Osteocyte (in vitro differentiated cells): Measurements from ENCODE around the gene HOOK1. TPM values are rescaled to one million over a fixed set of nuclear protein-coding genes. Genes with fewer than 3 reads are reported as not detected.
"Not testable (repeated sequence)": the region's sequence is repeated elsewhere in the genome, so short reads cannot be mapped to it uniquely, and the experiment has no call there.

Source experiments
- DNase-seq: peaks from one replicate; pipeline ENCODE4 v3.0.0; 2021; ENCODE audit warnings: mixed read lengths; ENCODE audit not compliant: unreplicated experiment; ENCODE audit errors: extremely low spot score
- H3K27ac Mint-ChIP-seq: one replicate; pipeline ENCODE4 v1.8.0; 2021; ENCODE audit warnings: mild to moderate bottlenecking, mixed read lengths; ENCODE audit not compliant: unreplicated experiment
- H3K27me3 Mint-ChIP-seq: one replicate; pipeline ENCODE4 v1.8.0; 2021; ENCODE audit warnings: mixed read lengths; ENCODE audit not compliant: unreplicated experiment
- H3K36me3 Mint-ChIP-seq: one replicate; pipeline ENCODE4 v1.8.0; 2021; ENCODE audit warnings: mixed read lengths; ENCODE audit not compliant: unreplicated experiment
- H3K4me1 Mint-ChIP-seq: one replicate; pipeline ENCODE4 v1.8.0; 2021; ENCODE audit warnings: mixed read lengths; ENCODE audit not compliant: unreplicated experiment
- H3K4me3 Mint-ChIP-seq: one replicate; pipeline ENCODE4 v1.8.0; 2021; ENCODE audit warnings: mild to moderate bottlenecking, moderate library complexity, mixed read lengths; ENCODE audit not compliant: unreplicated experiment
- H3K9me3 Mint-ChIP-seq: one replicate; pipeline ENCODE4 v1.8.0; 2021; ENCODE audit warnings: mixed read lengths; ENCODE audit not compliant: unreplicated experiment
- total RNA-seq: library from RNA; stranded (reverse); gene quantifications from 2 replicates; pipeline ENCODE4 v1.2.1, GENCODE V29; 2021
- TF ChIP-seq, protein P1 (sequence below): fragments of 200-600 bp; sonication (generic); IDR thresholded peaks from 2 replicates; pipeline ENCODE4 v1.5.0; 2021; ENCODE audit warnings: antibody characterized with exemption, mild to moderate bottlenecking, moderate library complexity

The HOOK1 gene
- total RNA-seq, 1 donor from 2014 or later, result not detected

DNA sequence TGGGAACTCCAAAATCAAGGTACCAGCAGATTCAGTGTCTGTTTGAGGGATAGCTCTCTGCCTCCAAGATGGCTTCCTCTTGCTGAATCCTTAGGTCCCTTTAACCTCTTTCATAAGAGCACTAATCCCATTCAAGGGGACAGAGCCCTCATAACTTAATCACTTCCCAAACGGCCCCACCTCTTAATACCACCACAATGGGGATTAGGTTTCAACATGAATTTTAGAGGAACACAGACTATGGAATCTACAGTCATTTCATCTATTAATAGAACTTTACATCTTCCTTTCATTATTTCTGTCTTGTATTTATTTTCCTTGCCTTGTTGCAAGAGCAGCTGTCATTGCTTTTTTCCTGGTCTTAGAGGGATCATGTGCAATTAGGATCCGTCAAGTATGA lies 30.3 kb downstream of the HOOK1 start:
- no peak overlapping the region for H3K27ac Mint-ChIP-seq
- H3K4me3 Mint-ChIP-seq, result no peak overlapping the region
- no peak for DNase-seq
- TF ChIP-seq, protein P1, sequence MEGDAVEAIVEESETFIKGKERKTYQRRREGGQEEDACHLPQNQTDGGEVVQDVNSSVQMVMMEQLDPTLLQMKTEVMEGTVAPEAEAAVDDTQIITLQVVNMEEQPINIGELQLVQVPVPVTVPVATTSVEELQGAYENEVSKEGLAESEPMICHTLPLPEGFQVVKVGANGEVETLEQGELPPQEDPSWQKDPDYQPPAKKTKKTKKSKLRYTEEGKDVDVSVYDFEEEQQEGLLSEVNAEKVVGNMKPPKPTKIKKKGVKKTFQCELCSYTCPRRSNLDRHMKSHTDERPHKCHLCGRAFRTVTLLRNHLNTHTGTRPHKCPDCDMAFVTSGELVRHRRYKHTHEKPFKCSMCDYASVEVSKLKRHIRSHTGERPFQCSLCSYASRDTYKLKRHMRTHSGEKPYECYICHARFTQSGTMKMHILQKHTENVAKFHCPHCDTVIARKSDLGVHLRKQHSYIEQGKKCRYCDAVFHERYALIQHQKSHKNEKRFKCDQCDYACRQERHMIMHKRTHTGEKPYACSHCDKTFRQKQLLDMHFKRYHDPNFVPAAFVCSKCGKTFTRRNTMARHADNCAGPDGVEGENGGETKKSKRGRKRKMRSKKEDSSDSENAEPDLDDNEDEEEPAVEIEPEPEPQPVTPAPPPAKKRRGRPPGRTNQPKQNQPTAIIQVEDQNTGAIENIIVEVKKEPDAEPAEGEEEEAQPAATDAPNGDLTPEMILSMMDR, result no peak
- peaks cover 1% of the 10 kb centered on the region for H3K9me3 Mint-ChIP-seq
- H3K27me3 Mint-ChIP-seq, result peaks cover 85% of the 10 kb centered on the region
- H3K4me1 Mint-ChIP-seq, result no peaks in the 10 kb centered on the region
- no peaks in the 10 kb centered on the region for H3K36me3 Mint-ChIP-seq

DNA sequence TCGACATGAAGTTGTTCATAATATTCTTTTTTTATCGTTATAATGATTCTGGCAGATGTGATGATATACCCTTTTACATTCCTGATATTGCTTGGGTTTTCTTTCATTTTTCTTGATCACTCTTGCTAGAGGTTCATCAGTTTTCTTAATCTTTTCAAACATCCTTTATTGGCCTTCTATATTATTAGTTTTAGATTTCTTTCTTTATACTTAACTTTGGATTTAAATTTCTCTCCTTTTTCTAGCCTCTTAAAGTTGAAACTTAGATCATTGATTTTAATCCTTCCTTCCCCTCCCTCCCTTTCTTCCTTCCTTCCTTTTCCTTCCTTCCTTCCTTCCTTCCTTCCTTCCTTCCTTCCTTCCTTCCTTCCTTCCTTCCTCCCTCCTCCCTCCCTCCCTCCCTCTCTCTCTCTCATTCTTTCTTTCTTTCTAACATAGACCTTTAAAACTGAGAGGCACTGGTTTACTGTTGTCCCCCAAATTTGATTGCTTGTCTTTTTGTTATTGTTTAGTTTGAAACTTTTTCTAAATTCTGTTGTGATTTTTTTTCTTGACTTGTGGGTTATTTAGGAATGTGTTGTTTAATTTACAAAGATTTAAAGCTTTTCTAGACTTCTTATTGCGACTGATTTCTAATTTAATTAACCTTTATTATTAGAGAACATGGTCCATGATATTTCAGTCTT lies 31.6 kb downstream of the HOOK1 start:
- H3K4me3 Mint-ChIP-seq, result no peak overlapping the region
- H3K9me3 Mint-ChIP-seq, result peaks cover 7% of the 10 kb centered on the region
- H3K27ac Mint-ChIP-seq, result no peak overlapping the region
- H3K4me1 Mint-ChIP-seq, result no peaks in the 10 kb centered on the region
- H3K27me3 Mint-ChIP-seq, result peaks cover 87% of the 10 kb centered on the region
- DNase-seq, result no peak
- TF ChIP-seq, protein P1, result no peak
- H3K36me3 Mint-ChIP-seq, result no peaks in the 10 kb centered on the region

DNA sequence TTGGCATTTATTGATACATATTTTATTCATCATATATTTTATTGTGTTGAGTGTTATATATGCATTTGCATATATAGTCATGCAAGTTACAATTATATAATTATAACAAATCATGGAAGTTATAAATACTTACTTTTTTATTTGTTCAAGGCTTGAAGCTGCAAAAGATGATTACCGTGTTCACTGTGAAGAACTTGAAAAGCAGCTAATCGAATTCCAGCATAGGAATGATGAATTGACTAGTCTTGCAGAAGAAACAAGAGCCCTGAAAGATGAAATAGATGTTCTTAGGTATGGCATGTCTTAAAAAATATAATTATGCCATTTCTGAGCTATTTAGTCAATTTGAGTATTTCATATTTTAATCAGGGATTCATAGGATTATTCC lies 32.1 kb downstream of the HOOK1 start:
- no peak overlapping the region for H3K27ac Mint-ChIP-seq
- H3K27me3 Mint-ChIP-seq, result peaks cover 87% of the 10 kb centered on the region
- TF ChIP-seq, protein P1, result no peak
- H3K4me3 Mint-ChIP-seq, result no peak overlapping the region
- peaks cover 7% of the 10 kb centered on the region for H3K9me3 Mint-ChIP-seq
- H3K4me1 Mint-ChIP-seq, result no peaks in the 10 kb centered on the region
- H3K36me3 Mint-ChIP-seq, result no peaks in the 10 kb centered on the region
- DNase-seq, result no peak

DNA sequence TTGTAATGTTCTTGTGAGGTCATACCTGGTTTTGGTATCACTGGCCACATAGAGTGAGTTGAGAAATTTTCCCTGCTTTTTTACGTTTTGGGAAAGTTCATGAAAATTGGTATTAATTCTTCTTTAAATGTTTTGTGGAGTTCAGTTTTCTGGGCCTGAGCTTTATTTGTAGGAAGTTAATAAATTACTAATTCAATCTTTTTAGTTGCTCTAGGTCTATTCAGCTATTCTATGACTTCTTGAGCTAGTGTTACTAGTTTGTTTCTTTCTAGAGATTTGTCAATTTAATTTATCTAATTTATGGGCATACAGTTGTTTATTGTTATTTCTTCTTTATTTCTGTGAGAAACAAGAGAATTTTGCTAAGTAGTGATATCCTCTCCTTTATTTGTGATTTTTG lies 37.4 kb downstream of the HOOK1 start:
- Mint-ChIP-seq H3K36me3 (no peaks in the 10 kb centered on the region), H3K4me1 (no peaks in the 10 kb centered on the region), H3K9me3 (peaks cover 13% of the 10 kb centered on the region), H3K4me3 (no peak overlapping the region), H3K27me3 (peaks cover 63% of the 10 kb centered on the region), H3K27ac (no peak overlapping the region)
- TF ChIP-seq, protein P1, result no peak
- DNase-seq, result no peak

DNA sequence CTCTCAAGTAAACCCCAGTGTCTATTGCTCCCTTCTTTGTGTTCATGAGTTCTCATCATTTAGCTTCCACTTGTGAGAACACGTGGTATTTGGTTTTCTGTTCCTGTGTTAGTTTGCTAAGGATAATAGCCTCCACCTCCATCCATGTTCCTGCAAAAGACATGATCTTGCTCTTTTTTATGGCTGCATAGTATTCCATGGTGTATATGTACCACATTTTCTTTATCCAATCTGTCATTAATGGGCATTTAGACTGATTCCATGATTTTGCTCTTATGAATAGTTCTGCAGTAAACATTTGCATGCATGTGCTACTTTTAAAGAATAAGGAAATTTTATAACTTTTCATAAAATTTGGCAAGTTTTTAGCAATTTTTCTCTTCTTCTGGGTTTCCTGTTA lies 40.5 kb downstream of the HOOK1 start:
- not testable (repeated sequence) for DNase-seq, H3K4me1 Mint-ChIP-seq, H3K9me3 Mint-ChIP-seq, H3K4me3 Mint-ChIP-seq, H3K27ac Mint-ChIP-seq, H3K36me3 Mint-ChIP-seq
- H3K27me3 Mint-ChIP-seq, result peaks cover 50% of the 10 kb centered on the region
